ENCODE results near the gene KCNA2.

- no peak for TF ChIP-seq POLR2A (IDR thresholded peaks at IDR 0.05)
- TF ChIP-seq, protein P1, sequence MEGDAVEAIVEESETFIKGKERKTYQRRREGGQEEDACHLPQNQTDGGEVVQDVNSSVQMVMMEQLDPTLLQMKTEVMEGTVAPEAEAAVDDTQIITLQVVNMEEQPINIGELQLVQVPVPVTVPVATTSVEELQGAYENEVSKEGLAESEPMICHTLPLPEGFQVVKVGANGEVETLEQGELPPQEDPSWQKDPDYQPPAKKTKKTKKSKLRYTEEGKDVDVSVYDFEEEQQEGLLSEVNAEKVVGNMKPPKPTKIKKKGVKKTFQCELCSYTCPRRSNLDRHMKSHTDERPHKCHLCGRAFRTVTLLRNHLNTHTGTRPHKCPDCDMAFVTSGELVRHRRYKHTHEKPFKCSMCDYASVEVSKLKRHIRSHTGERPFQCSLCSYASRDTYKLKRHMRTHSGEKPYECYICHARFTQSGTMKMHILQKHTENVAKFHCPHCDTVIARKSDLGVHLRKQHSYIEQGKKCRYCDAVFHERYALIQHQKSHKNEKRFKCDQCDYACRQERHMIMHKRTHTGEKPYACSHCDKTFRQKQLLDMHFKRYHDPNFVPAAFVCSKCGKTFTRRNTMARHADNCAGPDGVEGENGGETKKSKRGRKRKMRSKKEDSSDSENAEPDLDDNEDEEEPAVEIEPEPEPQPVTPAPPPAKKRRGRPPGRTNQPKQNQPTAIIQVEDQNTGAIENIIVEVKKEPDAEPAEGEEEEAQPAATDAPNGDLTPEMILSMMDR (IDR thresholded peaks at IDR 0.05 in 4 of 5, conservative IDR thresholded peaks at IDR 0.05 in 1 of 5): no peak
Measured at GRCh38 chr1:110620686-110621085, 14.5 kb upstream of the KCNA2 start.

Measured in gastrocnemius medialis (tissue), 4 donors.